GM23338 (cell line): ENCODE results near the gene LPP. TPM values are rescaled to one million over a fixed set of nuclear protein-coding genes. Genes with fewer than 3 reads are reported as not detected.

Source experiments
- ATAC-seq: fragments of 200-7000 bp; cut with Tn5 transposase; 3 replicates; pipeline ENCODE4 v1.9.1; 2020
- DNase-seq: peaks from one replicate; pipeline ENCODE4 v3.0.0-alpha.2; 2015; ENCODE audit warnings: low spot score
- H2AFZ ChIP-seq: fragments of 200-600 bp; sonication (generic); 2 replicates; pipeline ENCODE4 v1.8.0; 2016; ENCODE audit warnings: antibody characterized with exemption, mild to moderate bottlenecking, moderate library complexity
- H3F3A ChIP-seq: fragments of 200-600 bp; sonication (generic); replicated peaks from 2 replicates; pipeline ENCODE4 v1.8.0; 2017; ENCODE audit warnings: antibody characterized with exemption, mixed run types, low read depth
- H3K27ac ChIP-seq: fragments of 200-600 bp; sonication (generic); 2 replicates; pipeline ENCODE4 v1.6.1; 2016; ENCODE audit warnings: low read depth
- H3K27me3 ChIP-seq: fragments of 200-600 bp; sonication (generic); 2 replicates; pipeline ENCODE4 v1.8.0; 2016; ENCODE audit warnings: mild to moderate bottlenecking, mixed run types, moderate library complexity; ENCODE audit not compliant: insufficient read depth
- H3K36me3 ChIP-seq: fragments of 200-600 bp; sonication (generic); 2 replicates; pipeline ENCODE4 v1.8.0; 2016; ENCODE audit warnings: mild to moderate bottlenecking; ENCODE audit not compliant: insufficient read depth
- H3K4me1 ChIP-seq: fragments of 200-600 bp; sonication (generic); 2 replicates; pipeline ENCODE4 v1.8.0; 2016; ENCODE audit warnings: mild to moderate bottlenecking, moderate library complexity; ENCODE audit not compliant: insufficient read depth
- H3K4me2 ChIP-seq: fragments of 200-600 bp; sonication (generic); 2 replicates; pipeline ENCODE4 v1.7.1; 2017; ENCODE audit warnings: mixed run types
- H3K4me3 ChIP-seq: fragments of 200-600 bp; sonication (generic); 2 replicates; pipeline ENCODE4 v1.6.1; 2016; ENCODE audit warnings: mixed run types
- H3K79me2 ChIP-seq: fragments of 200-600 bp; sonication (generic); replicated peaks from 2 replicates; pipeline ENCODE4 v1.8.0; 2017; ENCODE audit warnings: mild to moderate bottlenecking; ENCODE audit not compliant: insufficient read depth
- H3K9me2 ChIP-seq: fragments of 200-600 bp; sonication (generic); 2 replicates; pipeline ENCODE4 v1.8.0; 2017; ENCODE audit not compliant: insufficient read depth
- H4K20me1 ChIP-seq: fragments of 200-600 bp; sonication (generic); replicated peaks from 2 replicates; pipeline ENCODE4 v1.8.0; 2017; ENCODE audit warnings: mild to moderate bottlenecking; ENCODE audit not compliant: insufficient read depth
- H3K27ac Mint-ChIP-seq: 2 replicates; pipeline ENCODE4 v1.8.0; 2020; ENCODE audit warnings: inconsistent platforms, mild to moderate bottlenecking, moderate library complexity, mixed read lengths
- H3K27me3 Mint-ChIP-seq: 3 replicates; pipeline ENCODE4 v1.8.0; 2022; ENCODE audit warnings: low read depth, mild to moderate bottlenecking, moderate library complexity, mixed read lengths, inconsistent platforms; ENCODE audit not compliant: insufficient read depth, poor library complexity
- H3K36me3 Mint-ChIP-seq: 3 replicates; pipeline ENCODE4 v1.8.0; 2021; ENCODE audit warnings: low read depth, mild to moderate bottlenecking, inconsistent platforms, moderate library complexity, mixed read lengths
- H3K4me1 Mint-ChIP-seq: 3 replicates; pipeline ENCODE4 v1.8.0; 2020; ENCODE audit warnings: mild to moderate bottlenecking, inconsistent platforms, mixed read lengths
- H3K4me3 Mint-ChIP-seq: 3 replicates; pipeline ENCODE4 v1.8.0; 2021; ENCODE audit warnings: moderate library complexity, mild to moderate bottlenecking, inconsistent platforms, mixed read lengths
- H3K9me3 Mint-ChIP-seq: 3 replicates; pipeline ENCODE4 v1.8.0; 2020; ENCODE audit warnings: moderate library complexity, mild to moderate bottlenecking, inconsistent platforms, mixed read lengths
- CREB1 ChIP-seq: fragments of 250-450 bp; sonication (Bioruptor Pico); IDR thresholded peaks from 2 replicates; pipeline ENCODE4 v1.5.0; 2020; ENCODE audit warnings: low read depth, mild to moderate bottlenecking, moderate library complexity
- EZH2 ChIP-seq: fragments of 200-600 bp; sonication (generic); IDR thresholded peaks from one replicate; pipeline ENCODE4 v1.8.0; 2017; ENCODE audit warnings: antibody characterized with exemption, mild to moderate bottlenecking, low read depth; ENCODE audit not compliant: unreplicated experiment
- EZH2phosphoT487 ChIP-seq: fragments of 200-600 bp; sonication (generic); IDR thresholded peaks from one replicate; pipeline ENCODE4 v1.8.1; 2018; ENCODE audit warnings: antibody characterized with exemption; ENCODE audit not compliant: unreplicated experiment
- JUNB ChIP-seq: IDR thresholded peaks from one replicate; pipeline ENCODE4 v1.6.1; 2016; ENCODE audit warnings: antibody characterized with exemption; ENCODE audit not compliant: unreplicated experiment
- NANOG ChIP-seq: IDR thresholded peaks from 2 replicates; pipeline ENCODE4 v1.6.1; 2016; ENCODE audit warnings: antibody characterized with exemption, borderline replicate concordance
- POLR2AphosphoS5 ChIP-seq: IDR thresholded peaks from 2 replicates; pipeline ENCODE4 v1.6.1; 2016; ENCODE audit warnings: antibody characterized with exemption, low read depth
- STAT1 ChIP-seq: IDR thresholded peaks from one replicate; pipeline ENCODE4 v1.6.1; 2016; ENCODE audit warnings: antibody characterized with exemption; ENCODE audit not compliant: unreplicated experiment
- ZNF114 ChIP-seq: fragments of 250-450 bp; sonication (Bioruptor Pico); IDR thresholded peaks from 2 replicates; pipeline ENCODE4 v1.5.0; 2020; ENCODE audit warnings: mild to moderate bottlenecking, moderate library complexity
- ZNF331 ChIP-seq: fragments of 250-450 bp; sonication (Bioruptor Pico); IDR thresholded peaks from 2 replicates; pipeline ENCODE4 v1.5.0; 2020; ENCODE audit warnings: low read depth, mild to moderate bottlenecking, moderate library complexity
- polyA plus RNA-seq: library from polyadenylated mRNA; unstranded; fragments of >200 nt; fragmentation: Nextera tagmentation; extraction: Ambion mirVana; gene quantifications from 2 replicates; pipeline ENCODE4 v1.2.1, GENCODE V29; 2016
- total RNA-seq: library from RNA; depleted of rRNA; stranded (reverse); fragments of >200 nt; shearing (Covaris generic); gene quantifications from 2 replicates; pipeline ENCODE4 v1.2.3, GENCODE V29; 2014
- TF ChIP-seq, protein P1 (sequence below): IDR thresholded peaks from 2 replicates; pipeline ENCODE4 v1.6.1; 2016; ENCODE audit warnings: antibody characterized with exemption
- TF ChIP-seq, protein P2 (sequence below), 2 experiments: fragments of 200-600 bp in 1 of 2; sonication (generic) in 1 of 2; conservative IDR thresholded peaks; 2 replicates each; pipeline versions ENCODE4 v1.5.1 to v1.6.1; 2016 to 2017; ENCODE audit warnings: antibody characterized with exemption in 2 of 2, low read depth in 2 of 2, mild to moderate bottlenecking in 2 of 2, moderate library complexity in 1 of 2
- TF ChIP-seq, protein P3 (sequence below): IDR thresholded peaks from one replicate; pipeline ENCODE4 v1.6.1; 2018; ENCODE audit warnings: antibody characterized with exemption; ENCODE audit not compliant: unreplicated experiment
- TF ChIP-seq, protein P4 (sequence below): fragments of 250-450 bp; sonication (Bioruptor Pico); IDR thresholded peaks from 2 replicates; pipeline ENCODE4 v1.5.0; 2020; ENCODE audit warnings: mild to moderate bottlenecking, moderate library complexity

LPP gene
- total and polyA plus RNA-seq, 2 experiments from 2014 or later: 23.0 to 35.2 TPM

DNA sequence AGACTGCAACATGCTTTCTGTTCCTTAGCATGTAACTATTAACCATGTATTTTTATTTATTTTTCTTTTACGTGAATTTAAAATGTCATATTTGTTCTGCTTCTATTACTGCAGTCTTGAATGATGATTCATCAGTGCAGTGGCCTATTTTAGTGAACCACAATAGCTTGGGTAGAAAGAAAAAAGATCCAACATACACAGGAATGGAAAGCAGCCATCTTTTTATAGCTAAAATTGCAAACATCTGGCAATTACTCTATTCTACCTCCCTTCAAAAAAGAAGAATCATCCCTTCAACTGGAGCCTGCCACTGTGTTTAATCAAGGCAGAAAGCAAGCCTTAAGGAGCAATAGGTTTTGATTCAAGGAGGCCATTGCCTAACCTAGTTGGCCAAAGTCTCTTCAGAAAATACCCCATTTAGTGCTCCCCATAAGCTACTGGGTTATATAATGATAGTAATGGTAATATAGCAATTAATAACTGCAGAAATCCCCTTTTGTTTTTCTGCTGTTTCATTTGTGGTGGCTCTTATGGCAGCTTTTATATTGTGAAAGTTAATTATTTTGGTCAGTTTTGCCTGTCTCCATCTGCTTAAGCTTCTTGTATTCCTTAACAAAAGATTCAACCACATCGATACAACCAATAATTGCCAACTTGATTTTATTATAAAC, 267.3 kb downstream of the LPP start:
- no peak overlapping the region; the same call in 1 of the 2 replicates for H3K27ac Mint-ChIP-seq
- H3K27me3 ChIP-seq: no peaks in the 10 kb centered on the region
- H3K36me3 ChIP-seq: no peaks in the 10 kb centered on the region
- H3K4me2 ChIP-seq: no peak overlapping the region
- no peak overlapping the region for H3K4me3 Mint-ChIP-seq
- ATAC-seq: no peak
- no peaks in the 10 kb centered on the region for H4K20me1 ChIP-seq
- H3K9me3 Mint-ChIP-seq: peaks cover 8% of the 10 kb centered on the region; the same call in 1 of the 3 replicates
- no peak overlapping the region for H3K27ac ChIP-seq
- no peak overlapping the region for H2AFZ ChIP-seq
- no peak for TF ChIP-seq NANOG
- no peak for TF ChIP-seq CREB1 (CRISPR knock-in tag)
- no peak for TF ChIP-seq EZH2phosphoT487
- no peak for TF ChIP-seq ZNF114 (CRISPR knock-in tag)
- TF ChIP-seq, protein P1, sequence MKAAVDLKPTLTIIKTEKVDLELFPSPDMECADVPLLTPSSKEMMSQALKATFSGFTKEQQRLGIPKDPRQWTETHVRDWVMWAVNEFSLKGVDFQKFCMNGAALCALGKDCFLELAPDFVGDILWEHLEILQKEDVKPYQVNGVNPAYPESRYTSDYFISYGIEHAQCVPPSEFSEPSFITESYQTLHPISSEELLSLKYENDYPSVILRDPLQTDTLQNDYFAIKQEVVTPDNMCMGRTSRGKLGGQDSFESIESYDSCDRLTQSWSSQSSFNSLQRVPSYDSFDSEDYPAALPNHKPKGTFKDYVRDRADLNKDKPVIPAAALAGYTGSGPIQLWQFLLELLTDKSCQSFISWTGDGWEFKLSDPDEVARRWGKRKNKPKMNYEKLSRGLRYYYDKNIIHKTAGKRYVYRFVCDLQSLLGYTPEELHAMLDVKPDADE: no peak
- TF ChIP-seq EZH2: no peak
- TF ChIP-seq, protein P2, sequence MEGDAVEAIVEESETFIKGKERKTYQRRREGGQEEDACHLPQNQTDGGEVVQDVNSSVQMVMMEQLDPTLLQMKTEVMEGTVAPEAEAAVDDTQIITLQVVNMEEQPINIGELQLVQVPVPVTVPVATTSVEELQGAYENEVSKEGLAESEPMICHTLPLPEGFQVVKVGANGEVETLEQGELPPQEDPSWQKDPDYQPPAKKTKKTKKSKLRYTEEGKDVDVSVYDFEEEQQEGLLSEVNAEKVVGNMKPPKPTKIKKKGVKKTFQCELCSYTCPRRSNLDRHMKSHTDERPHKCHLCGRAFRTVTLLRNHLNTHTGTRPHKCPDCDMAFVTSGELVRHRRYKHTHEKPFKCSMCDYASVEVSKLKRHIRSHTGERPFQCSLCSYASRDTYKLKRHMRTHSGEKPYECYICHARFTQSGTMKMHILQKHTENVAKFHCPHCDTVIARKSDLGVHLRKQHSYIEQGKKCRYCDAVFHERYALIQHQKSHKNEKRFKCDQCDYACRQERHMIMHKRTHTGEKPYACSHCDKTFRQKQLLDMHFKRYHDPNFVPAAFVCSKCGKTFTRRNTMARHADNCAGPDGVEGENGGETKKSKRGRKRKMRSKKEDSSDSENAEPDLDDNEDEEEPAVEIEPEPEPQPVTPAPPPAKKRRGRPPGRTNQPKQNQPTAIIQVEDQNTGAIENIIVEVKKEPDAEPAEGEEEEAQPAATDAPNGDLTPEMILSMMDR (conservative IDR thresholded peaks at IDR 0.05; ENCODE audit: low read depth in 2 of 2): no peak
- TF ChIP-seq ZNF331: no peak
- no peak for TF ChIP-seq STAT1
- TF ChIP-seq, protein P3, sequence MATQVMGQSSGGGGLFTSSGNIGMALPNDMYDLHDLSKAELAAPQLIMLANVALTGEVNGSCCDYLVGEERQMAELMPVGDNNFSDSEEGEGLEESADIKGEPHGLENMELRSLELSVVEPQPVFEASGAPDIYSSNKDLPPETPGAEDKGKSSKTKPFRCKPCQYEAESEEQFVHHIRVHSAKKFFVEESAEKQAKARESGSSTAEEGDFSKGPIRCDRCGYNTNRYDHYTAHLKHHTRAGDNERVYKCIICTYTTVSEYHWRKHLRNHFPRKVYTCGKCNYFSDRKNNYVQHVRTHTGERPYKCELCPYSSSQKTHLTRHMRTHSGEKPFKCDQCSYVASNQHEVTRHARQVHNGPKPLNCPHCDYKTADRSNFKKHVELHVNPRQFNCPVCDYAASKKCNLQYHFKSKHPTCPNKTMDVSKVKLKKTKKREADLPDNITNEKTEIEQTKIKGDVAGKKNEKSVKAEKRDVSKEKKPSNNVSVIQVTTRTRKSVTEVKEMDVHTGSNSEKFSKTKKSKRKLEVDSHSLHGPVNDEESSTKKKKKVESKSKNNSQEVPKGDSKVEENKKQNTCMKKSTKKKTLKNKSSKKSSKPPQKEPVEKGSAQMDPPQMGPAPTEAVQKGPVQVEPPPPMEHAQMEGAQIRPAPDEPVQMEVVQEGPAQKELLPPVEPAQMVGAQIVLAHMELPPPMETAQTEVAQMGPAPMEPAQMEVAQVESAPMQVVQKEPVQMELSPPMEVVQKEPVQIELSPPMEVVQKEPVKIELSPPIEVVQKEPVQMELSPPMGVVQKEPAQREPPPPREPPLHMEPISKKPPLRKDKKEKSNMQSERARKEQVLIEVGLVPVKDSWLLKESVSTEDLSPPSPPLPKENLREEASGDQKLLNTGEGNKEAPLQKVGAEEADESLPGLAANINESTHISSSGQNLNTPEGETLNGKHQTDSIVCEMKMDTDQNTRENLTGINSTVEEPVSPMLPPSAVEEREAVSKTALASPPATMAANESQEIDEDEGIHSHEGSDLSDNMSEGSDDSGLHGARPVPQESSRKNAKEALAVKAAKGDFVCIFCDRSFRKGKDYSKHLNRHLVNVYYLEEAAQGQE: no peak
- TF ChIP-seq, protein P4, sequence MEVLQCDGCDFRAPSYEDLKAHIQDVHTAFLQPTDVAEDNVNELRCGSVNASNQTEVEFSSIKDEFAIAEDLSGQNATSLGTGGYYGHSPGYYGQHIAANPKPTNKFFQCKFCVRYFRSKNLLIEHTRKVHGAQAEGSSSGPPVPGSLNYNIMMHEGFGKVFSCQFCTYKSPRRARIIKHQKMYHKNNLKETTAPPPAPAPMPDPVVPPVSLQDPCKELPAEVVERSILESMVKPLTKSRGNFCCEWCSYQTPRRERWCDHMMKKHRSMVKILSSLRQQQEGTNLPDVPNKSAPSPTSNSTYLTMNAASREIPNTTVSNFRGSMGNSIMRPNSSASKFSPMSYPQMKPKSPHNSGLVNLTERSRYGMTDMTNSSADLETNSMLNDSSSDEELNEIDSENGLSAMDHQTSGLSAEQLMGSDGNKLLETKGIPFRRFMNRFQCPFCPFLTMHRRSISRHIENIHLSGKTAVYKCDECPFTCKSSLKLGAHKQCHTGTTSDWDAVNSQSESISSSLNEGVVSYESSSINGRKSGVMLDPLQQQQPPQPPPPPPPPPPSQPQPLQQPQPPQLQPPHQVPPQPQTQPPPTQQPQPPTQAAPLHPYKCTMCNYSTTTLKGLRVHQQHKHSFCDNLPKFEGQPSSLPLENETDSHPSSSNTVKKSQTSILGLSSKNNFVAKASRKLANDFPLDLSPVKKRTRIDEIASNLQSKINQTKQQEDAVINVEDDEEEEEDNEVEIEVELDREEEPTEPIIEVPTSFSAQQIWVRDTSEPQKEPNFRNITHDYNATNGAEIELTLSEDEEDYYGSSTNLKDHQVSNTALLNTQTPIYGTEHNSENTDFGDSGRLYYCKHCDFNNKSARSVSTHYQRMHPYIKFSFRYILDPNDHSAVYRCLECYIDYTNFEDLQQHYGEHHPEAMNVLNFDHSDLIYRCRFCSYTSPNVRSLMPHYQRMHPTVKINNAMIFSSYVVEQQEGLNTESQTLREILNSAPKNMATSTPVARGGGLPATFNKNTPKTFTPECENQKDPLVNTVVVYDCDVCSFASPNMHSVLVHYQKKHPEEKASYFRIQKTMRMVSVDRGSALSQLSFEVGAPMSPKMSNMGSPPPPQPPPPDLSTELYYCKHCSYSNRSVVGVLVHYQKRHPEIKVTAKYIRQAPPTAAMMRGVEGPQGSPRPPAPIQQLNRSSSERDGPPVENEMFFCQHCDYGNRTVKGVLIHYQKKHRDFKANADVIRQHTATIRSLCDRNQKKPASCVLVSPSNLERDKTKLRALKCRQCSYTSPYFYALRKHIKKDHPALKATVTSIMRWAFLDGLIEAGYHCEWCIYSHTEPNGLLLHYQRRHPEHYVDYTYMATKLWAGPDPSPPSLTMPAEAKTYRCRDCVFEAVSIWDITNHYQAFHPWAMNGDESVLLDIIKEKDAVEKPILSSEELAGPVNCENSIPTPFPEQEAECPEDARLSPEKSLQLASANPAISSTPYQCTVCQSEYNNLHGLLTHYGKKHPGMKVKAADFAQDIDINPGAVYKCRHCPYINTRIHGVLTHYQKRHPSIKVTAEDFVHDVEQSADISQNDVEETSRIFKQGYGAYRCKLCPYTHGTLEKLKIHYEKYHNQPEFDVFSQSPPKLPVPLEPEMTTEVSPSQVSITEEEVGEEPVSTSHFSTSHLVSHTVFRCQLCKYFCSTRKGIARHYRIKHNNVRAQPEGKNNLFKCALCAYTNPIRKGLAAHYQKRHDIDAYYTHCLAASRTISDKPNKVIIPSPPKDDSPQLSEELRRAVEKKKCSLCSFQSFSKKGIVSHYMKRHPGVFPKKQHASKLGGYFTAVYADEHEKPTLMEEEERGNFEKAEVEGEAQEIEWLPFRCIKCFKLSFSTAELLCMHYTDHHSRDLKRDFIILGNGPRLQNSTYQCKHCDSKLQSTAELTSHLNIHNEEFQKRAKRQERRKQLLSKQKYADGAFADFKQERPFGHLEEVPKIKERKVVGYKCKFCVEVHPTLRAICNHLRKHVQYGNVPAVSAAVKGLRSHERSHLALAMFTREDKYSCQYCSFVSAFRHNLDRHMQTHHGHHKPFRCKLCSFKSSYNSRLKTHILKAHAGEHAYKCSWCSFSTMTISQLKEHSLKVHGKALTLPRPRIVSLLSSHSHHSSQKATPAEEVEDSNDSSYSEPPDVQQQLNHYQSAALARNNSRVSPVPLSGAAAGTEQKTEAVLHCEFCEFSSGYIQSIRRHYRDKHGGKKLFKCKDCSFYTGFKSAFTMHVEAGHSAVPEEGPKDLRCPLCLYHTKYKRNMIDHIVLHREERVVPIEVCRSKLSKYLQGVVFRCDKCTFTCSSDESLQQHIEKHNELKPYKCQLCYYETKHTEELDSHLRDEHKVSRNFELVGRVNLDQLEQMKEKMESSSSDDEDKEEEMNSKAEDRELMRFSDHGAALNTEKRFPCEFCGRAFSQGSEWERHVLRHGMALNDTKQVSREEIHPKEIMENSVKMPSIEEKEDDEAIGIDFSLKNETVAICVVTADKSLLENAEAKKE: no peak
- no peak for TF ChIP-seq POLR2AphosphoS5
- TF ChIP-seq JUNB: no peak
- H3K9me2 ChIP-seq: no peaks in the 10 kb centered on the region
- H3K4me1 Mint-ChIP-seq: peaks cover 5% of the 10 kb centered on the region; the same call in 2 of the 3 replicates
- H3K36me3 Mint-ChIP-seq: no peaks in the 10 kb centered on the region; the same call in 2 of the 3 replicates
- H3K27me3 Mint-ChIP-seq: no peaks in the 10 kb centered on the region
- H3K4me1 ChIP-seq: no peaks in the 10 kb centered on the region
- no peaks in the 10 kb centered on the region for H3F3A ChIP-seq
- no peak for DNase-seq
- no peak overlapping the region for H3K4me3 ChIP-seq
- peaks cover 4% of the 10 kb centered on the region; the same call in 1 of the 2 replicates for H3K79me2 ChIP-seq
